ENCODE measurements around the gene MEAF6. TPM values are rescaled to one million over a fixed set of nuclear protein-coding genes. Genes with fewer than 3 reads are reported as not detected.

MEAF6 gene
- total RNA-seq, 1 experiment from 2014 or later: 51.6 TPM

DNA sequence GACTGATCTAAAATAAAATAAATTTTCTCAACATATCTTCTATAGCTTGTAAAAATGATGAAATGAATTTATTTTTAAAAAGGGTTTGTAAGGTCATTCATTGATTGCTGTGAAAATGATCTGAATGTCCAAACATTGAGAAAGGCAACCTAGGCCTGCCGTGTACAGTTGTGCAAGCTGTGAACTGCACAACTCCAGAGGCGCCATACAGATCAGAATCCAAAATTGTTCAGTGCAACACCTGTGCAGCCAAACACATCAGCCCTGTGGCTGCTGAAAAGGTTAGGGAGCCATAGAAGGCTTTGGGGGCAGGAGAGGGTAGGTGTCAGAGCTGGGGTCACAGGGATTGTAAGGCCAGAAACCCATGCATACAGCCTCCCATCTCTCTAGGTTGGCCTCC, 50.1 kb downstream of the MEAF6 start:
- H4K91ac ChIP-seq (ENCODE audit: insufficient read length, low read depth, low read length): no peak overlapping the region
- no peak overlapping the region for H2BK5ac ChIP-seq (ENCODE audit: insufficient read length, low read length)
- no peak overlapping the region for H3K27ac Mint-ChIP-seq
- H3K18ac ChIP-seq (ENCODE audit: insufficient read length, low read depth, low read length): no peak overlapping the region
- no peaks in the 10 kb centered on the region for H4K20me1 ChIP-seq (ENCODE audit: control insufficient read depth, insufficient read depth, insufficient read length)
- TF ChIP-seq, protein P1, sequence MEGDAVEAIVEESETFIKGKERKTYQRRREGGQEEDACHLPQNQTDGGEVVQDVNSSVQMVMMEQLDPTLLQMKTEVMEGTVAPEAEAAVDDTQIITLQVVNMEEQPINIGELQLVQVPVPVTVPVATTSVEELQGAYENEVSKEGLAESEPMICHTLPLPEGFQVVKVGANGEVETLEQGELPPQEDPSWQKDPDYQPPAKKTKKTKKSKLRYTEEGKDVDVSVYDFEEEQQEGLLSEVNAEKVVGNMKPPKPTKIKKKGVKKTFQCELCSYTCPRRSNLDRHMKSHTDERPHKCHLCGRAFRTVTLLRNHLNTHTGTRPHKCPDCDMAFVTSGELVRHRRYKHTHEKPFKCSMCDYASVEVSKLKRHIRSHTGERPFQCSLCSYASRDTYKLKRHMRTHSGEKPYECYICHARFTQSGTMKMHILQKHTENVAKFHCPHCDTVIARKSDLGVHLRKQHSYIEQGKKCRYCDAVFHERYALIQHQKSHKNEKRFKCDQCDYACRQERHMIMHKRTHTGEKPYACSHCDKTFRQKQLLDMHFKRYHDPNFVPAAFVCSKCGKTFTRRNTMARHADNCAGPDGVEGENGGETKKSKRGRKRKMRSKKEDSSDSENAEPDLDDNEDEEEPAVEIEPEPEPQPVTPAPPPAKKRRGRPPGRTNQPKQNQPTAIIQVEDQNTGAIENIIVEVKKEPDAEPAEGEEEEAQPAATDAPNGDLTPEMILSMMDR (conservative IDR thresholded peaks at IDR 0.05): no peak
- H3K79me1 ChIP-seq (ENCODE audit: insufficient read depth, low read depth, low read length, poor library complexity, severe bottlenecking): no peaks in the 10 kb centered on the region
- no peaks in the 10 kb centered on the region for H3K27me3 Mint-ChIP-seq (ENCODE audit: low read depth)
- no peak overlapping the region for H2AFZ ChIP-seq (ENCODE audit: low read length)
- H2BK120ac ChIP-seq (ENCODE audit: low read depth, low read length, poor library complexity, severe bottlenecking): no peak overlapping the region
- no peak overlapping the region for H3K9ac ChIP-seq (ENCODE audit: extremely low read depth, insufficient read length, low read length)
- no peaks in the 10 kb centered on the region for H3K4me1 ChIP-seq (ENCODE audit: insufficient read depth, low read length)
- H3K4ac ChIP-seq (ENCODE audit: low read depth, low read length): no peak overlapping the region
- no peak overlapping the region for H3T11ph ChIP-seq (ENCODE audit: low read length)
- H3K23me2 ChIP-seq (ENCODE audit: insufficient read length, low read depth, low read length, poor library complexity, severe bottlenecking): no peaks in the 10 kb centered on the region
- H2BK12ac ChIP-seq (ENCODE audit: insufficient read length, low read depth, low read length): no peak overlapping the region
- no peaks in the 10 kb centered on the region for H3K9me3 ChIP-seq (ENCODE audit: control insufficient read depth, low read depth, low read length)
- no peak overlapping the region for H3K56ac ChIP-seq (ENCODE audit: insufficient read length, low read depth, low read length)
- H3K14ac ChIP-seq (ENCODE audit: insufficient read depth, low read length): no peak overlapping the region
- no peak overlapping the region for H2BK20ac ChIP-seq (ENCODE audit: low read depth, low read length, poor library complexity, severe bottlenecking)
- no CpG with 5 or more reads among the region's 2 CpGs for WGBS (ENCODE audit: extremely low coverage, insufficient read length, low lambda C conversion rate)
- no peak overlapping the region for H2AK5ac ChIP-seq (ENCODE audit: insufficient read length, low read length)
- no peaks in the 10 kb centered on the region for H3K9me3 Mint-ChIP-seq
- no peak overlapping the region for H3K23ac ChIP-seq (ENCODE audit: insufficient read length, low read depth, low read length)
- H3K27ac ChIP-seq (ENCODE audit: insufficient read length, low read depth, low read length): no peak overlapping the region
- no peaks in the 10 kb centered on the region for H3K36me3 Mint-ChIP-seq (ENCODE audit: insufficient read depth in 1 of 3, low read depth in 3 of 3)
- no peaks in the 10 kb centered on the region for H3K4me1 Mint-ChIP-seq
- no peak overlapping the region for H3K4me3 Mint-ChIP-seq
- H4K5ac ChIP-seq (ENCODE audit: insufficient read length, low read depth, low read length): no peak overlapping the region
- H4K8ac ChIP-seq (replicated peaks; ENCODE audit: insufficient read length, low read depth, low read length): no peak overlapping the region
- H3K27me3 ChIP-seq (ENCODE audit: insufficient read depth, low read length): no peaks in the 10 kb centered on the region
- H3K79me2 ChIP-seq (ENCODE audit: insufficient read depth, low read length): no peaks in the 10 kb centered on the region
- DNase-seq: no peak
- H2BK15ac ChIP-seq (ENCODE audit: low read depth, low read length): no peak overlapping the region
- no peak overlapping the region for H3K4me2 ChIP-seq (ENCODE audit: insufficient read depth, insufficient read length, low read length)
